Loucy (cell line): ENCODE results near the gene KEL.
"Not testable (repeated sequence)": the region's sequence is repeated elsewhere in the genome, so short reads cannot be mapped to it uniquely, and the experiment has no call there.

Experiments
- H2AFZ ChIP-seq: fragments of 200-600 bp; sonication (generic); 2 replicates; pipeline ENCODE4 v1.6.0; 2016; ENCODE audit warnings: antibody characterized with exemption, mild to moderate bottlenecking, low read length, moderate library complexity
- H3F3A ChIP-seq: fragments of 200-600 bp; 2 replicates; pipeline ENCODE4 v1.6.0; 2016; ENCODE audit warnings: antibody characterized with exemption, low read depth, mild to moderate bottlenecking
- H3K27me3 ChIP-seq: fragments of 200-600 bp; sonication (generic); 2 replicates; pipeline ENCODE4 v1.6.1; 2014; ENCODE audit warnings: low read length, mild to moderate bottlenecking; ENCODE audit not compliant: insufficient read depth, poor library complexity, severe bottlenecking
- H3K36me3 ChIP-seq: fragments of 200-600 bp; sonication (generic); 2 replicates; pipeline ENCODE4 v1.6.1; 2016; ENCODE audit warnings: low read length; ENCODE audit not compliant: insufficient read depth
- H3K4me1 ChIP-seq: fragments of 200-600 bp; sonication (generic); 2 replicates; pipeline ENCODE4 v1.5.1; 2014; ENCODE audit warnings: low read length, mild to moderate bottlenecking; ENCODE audit not compliant: insufficient read depth, poor library complexity, severe bottlenecking
- H3K4me2 ChIP-seq: fragments of 200-600 bp; sonication (generic); 2 replicates; pipeline ENCODE4 v1.6.0; 2014; ENCODE audit warnings: antibody characterized with exemption, low read length, low read depth, mild to moderate bottlenecking; ENCODE audit not compliant: poor library complexity, severe bottlenecking
- H3K4me3 ChIP-seq: fragments of 200-600 bp; sonication (generic); 2 replicates; pipeline ENCODE4 v1.5.1; 2014; ENCODE audit warnings: low read length, mild to moderate bottlenecking, mixed read lengths; ENCODE audit not compliant: poor library complexity, severe bottlenecking
- H3K79me2 ChIP-seq: fragments of 200-600 bp; sonication (generic); 2 replicates; pipeline ENCODE4 v1.6.1; 2014; ENCODE audit warnings: low read length; ENCODE audit not compliant: insufficient read depth
- H3K9ac ChIP-seq: fragments of 200-600 bp; sonication (generic); 2 replicates; pipeline ENCODE4 v1.6.0; 2014; ENCODE audit warnings: mild to moderate bottlenecking, low read depth, low read length, moderate library complexity; ENCODE audit not compliant: poor library complexity, severe bottlenecking
- H3K9me2 ChIP-seq: fragments of 200-600 bp; sonication (generic); replicated peaks from 2 replicates; pipeline ENCODE4 v1.6.1; 2016; ENCODE audit warnings: low read depth, low read length, mixed read lengths
- H3K9me3 ChIP-seq: fragments of 200-600 bp; sonication (generic); 2 replicates; pipeline ENCODE4 v1.6.1; 2014; ENCODE audit warnings: mild to moderate bottlenecking, antibody characterized with exemption, low read length, low read depth; ENCODE audit not compliant: insufficient read depth
- H4K20me1 ChIP-seq: fragments of 200-600 bp; sonication (generic); 2 replicates; pipeline ENCODE4 v1.6.0; 2014; ENCODE audit warnings: antibody characterized with exemption, low read length, mild to moderate bottlenecking; ENCODE audit not compliant: insufficient read depth, poor library complexity, severe bottlenecking
- CTCF ChIP-seq: fragments of 200-600 bp; sonication (generic); conservative IDR thresholded peaks from 2 replicates; pipeline ENCODE4 v1.5.1; 2014; ENCODE audit warnings: mild to moderate bottlenecking, antibody characterized with exemption, low read length
- EZH2phosphoT487 ChIP-seq: fragments of 200-600 bp; IDR thresholded peaks from 2 replicates; pipeline ENCODE4 v1.6.1; 2018; ENCODE audit warnings: antibody characterized with exemption, mild to moderate bottlenecking, moderate library complexity, borderline replicate concordance

The KEL gene

GRCh38 chr7:142984297-142984696 is 22.1 kb upstream of the KEL start:
- H3K27me3 ChIP-seq = no peaks in the 10 kb centered on the region

GRCh38 chr7:142983825-142984224 is 21.7 kb upstream of the KEL start:
- Histone ChIP-seq H3K4me2 (no peak overlapping the region), H3K27me3 (no peaks in the 10 kb centered on the region), H3K79me2 (no peaks in the 10 kb centered on the region), H3F3A (no peaks in the 10 kb centered on the region), H3K4me1 (no peaks in the 10 kb centered on the region), H3K9ac (no peak overlapping the region), H3K4me3 (no peak overlapping the region), H3K9me2 (no peaks in the 10 kb centered on the region), H2AFZ (no peak overlapping the region), H3K9me3 (no peaks in the 10 kb centered on the region), H3K36me3 (no peaks in the 10 kb centered on the region), H4K20me1 (no peaks in the 10 kb centered on the region)
- TF ChIP-seq EZH2phosphoT487 = no peak
- peak; percentile 35 for TF ChIP-seq CTCF

More at GRCh38 chr7:142984297-142984696, 22.1 kb upstream of the KEL start:
- H2AFZ ChIP-seq = no peak overlapping the region
- no peak overlapping the region for H3K9ac ChIP-seq
- TF ChIP-seq CTCF = no peak
- no peak for TF ChIP-seq EZH2phosphoT487
- no peaks in the 10 kb centered on the region for H4K20me1 ChIP-seq
- no peak overlapping the region for H3K4me3 ChIP-seq
- no peaks in the 10 kb centered on the region for H3K4me1 ChIP-seq
- no peaks in the 10 kb centered on the region for H3K9me2 ChIP-seq
- H3F3A ChIP-seq = no peaks in the 10 kb centered on the region
- H3K9me3 ChIP-seq = no peaks in the 10 kb centered on the region
- H3K36me3 ChIP-seq = no peaks in the 10 kb centered on the region
- no peaks in the 10 kb centered on the region for H3K79me2 ChIP-seq
- H3K4me2 ChIP-seq = no peak overlapping the region

- H3F3A ChIP-seq, H3K79me2 ChIP-seq, H2AFZ ChIP-seq, H3K4me3 ChIP-seq, H4K20me1 ChIP-seq, H3K27me3 ChIP-seq, H3K36me3 ChIP-seq, H3K9ac ChIP-seq, H3K4me2 ChIP-seq, H3K9me3 ChIP-seq, H3K4me1 ChIP-seq, H3K9me2 ChIP-seq: not testable (repeated sequence)
Observed at GRCh38 chr7:142978402-142978801, 16.2 kb upstream of the KEL start.

- no peak overlapping the region for H2AFZ ChIP-seq
- H3K9me2 ChIP-seq = no peaks in the 10 kb centered on the region
- H4K20me1 ChIP-seq = no peaks in the 10 kb centered on the region
- H3K9ac ChIP-seq = no peak overlapping the region
- H3K4me1 ChIP-seq = no peaks in the 10 kb centered on the region
- no peaks in the 10 kb centered on the region for H3F3A ChIP-seq
- H3K27me3 ChIP-seq = no peaks in the 10 kb centered on the region
- H3K4me3 ChIP-seq = no peak overlapping the region
- H3K4me2 ChIP-seq = no peak overlapping the region
- no peaks in the 10 kb centered on the region for H3K79me2 ChIP-seq
- H3K36me3 ChIP-seq = no peaks in the 10 kb centered on the region
- H3K9me3 ChIP-seq = 0 out of 2 replicates have a peak, but pooled peaks cover 4% of the 10 kb centered on the region
- TF ChIP-seq CTCF = no peak
- no peak for TF ChIP-seq EZH2phosphoT487
Observed at GRCh38 chr7:142974626-142975025, 12.5 kb upstream of the KEL start.
